Measurements from ENCODE around the gene PARD3. TPM values are rescaled to one million over a fixed set of nuclear protein-coding genes. Genes with fewer than 3 reads are reported as not detected.

The PARD3 gene
- total RNA-seq, 4 donors from 2014 or later, result 98.9 to 122 (median 105) TPM

- Histone ChIP-seq H3K9me3 (no peaks in the 10 kb centered on the region), H3K27me3 (no peaks in the 10 kb centered on the region), H3K4me1 (peaks cover 4 to 24% (median 9%) of the 10 kb centered on the region in 4 donors), H3K4me3 (no peak overlapping the region), H3K36me3 (no peaks in the 10 kb centered on the region), H3K27ac (replicated peaks in 1 of 4) (no peak overlapping the region)
- TF ChIP-seq EP300 (IDR thresholded peaks at IDR 0.05) (no peak), POLR2A (IDR thresholded peaks at IDR 0.05; ENCODE audit: low read depth) (no peak), CTCF (IDR thresholded peaks at IDR 0.05) (no peak), POLR2AphosphoS5 (IDR thresholded peaks at IDR 0.05) (no peak)
- no peak for DNase-seq (ENCODE audit: extremely low spot score)
- WGBS, result 97% methylated on average over 2 of the region's 2 CpGs
- intact Hi-C loops (cut with DNase I), result no loop called here
These were observed 522.4 kb downstream of the PARD3 start for GRCh38 chr10:34292675-34293074.

- TF ChIP-seq POLR2AphosphoS5 (IDR thresholded peaks at IDR 0.05) (no peak), EP300 (IDR thresholded peaks at IDR 0.05) (no peak), CTCF (IDR thresholded peaks at IDR 0.05) (no peak), POLR2A (IDR thresholded peaks at IDR 0.05; ENCODE audit: low read depth) (no peak)
- WGBS, result 89% methylated on average over 4 of the region's 4 CpGs
- Histone ChIP-seq H3K27me3 (no peaks in the 10 kb centered on the region), H3K4me1 (peaks cover 4 to 24% (median 9%) of the 10 kb centered on the region in 4 donors), H3K4me3 (no peak overlapping the region), H3K36me3 (no peaks in the 10 kb centered on the region), H3K27ac (replicated peaks in 1 of 4) (no peak overlapping the region), H3K9me3 (no peaks in the 10 kb centered on the region)
- intact Hi-C loops (cut with DNase I), result no loop called here
- no peak for DNase-seq (ENCODE audit: extremely low spot score)
These were observed 522.9 kb downstream of the PARD3 start for GRCh38 chr10:34292194-34292565.

GRCh38 chr10:34291466-34292193, 523.5 kb downstream of the PARD3 start:
- WGBS, result 90% methylated on average over 6 of the region's 6 CpGs
- intact Hi-C loops (cut with DNase I), result no loop called here
- peaks cover 4 to 24% (median 10%) of the 10 kb centered on the region in 4 donors for H3K4me1 ChIP-seq
- no peak for DNase-seq (ENCODE audit: extremely low spot score)
- no peaks in the 10 kb centered on the region for H3K27me3 ChIP-seq
- no peaks in the 10 kb centered on the region for H3K36me3 ChIP-seq
- H3K27ac ChIP-seq (replicated peaks in 1 of 4), result no peak overlapping the region
- H3K4me3 ChIP-seq, result no peak overlapping the region
- no peaks in the 10 kb centered on the region for H3K9me3 ChIP-seq
- TF ChIP-seq POLR2AphosphoS5 (IDR thresholded peaks at IDR 0.05) (no peak), POLR2A (IDR thresholded peaks at IDR 0.05; ENCODE audit: low read depth) (no peak), EP300 (IDR thresholded peaks at IDR 0.05) (no peak), CTCF (IDR thresholded peaks at IDR 0.05) (no peak)

GRCh38 chr10:34290412-34291081, 524.5 kb downstream of the PARD3 start:
- peak overlapping the region in 1 of 4 donors; percentile 13 for H3K27ac ChIP-seq (replicated peaks in 1 of 4)
- H3K36me3 ChIP-seq, result no peaks in the 10 kb centered on the region
- no peaks in the 10 kb centered on the region for H3K27me3 ChIP-seq
- intact Hi-C loops (cut with DNase I), result no loop called here
- H3K4me3 ChIP-seq, result no peak overlapping the region
- DNase-seq (ENCODE audit: extremely low spot score), result no peak
- TF ChIP-seq POLR2A (IDR thresholded peaks at IDR 0.05; ENCODE audit: low read depth) (no peak), CTCF (IDR thresholded peaks at IDR 0.05) (no peak), POLR2AphosphoS5 (IDR thresholded peaks at IDR 0.05) (peak; percentile 43 to 83)
- 87% methylated on average over 2 of the region's 2 CpGs for WGBS
- no peaks in the 10 kb centered on the region for H3K9me3 ChIP-seq
- H3K4me1 ChIP-seq, result peaks cover 4 to 24% (median 13%) of the 10 kb centered on the region in 4 donors
